NOMO-1 (cell line): ENCODE results near the gene EDAR.

Source experiments
- DNase-seq, 2 experiments: peaks; one replicate each; lab custom pipeline; 2025; ENCODE audit not compliant: unreplicated experiment in 2 of 2; lab: John Stamatoyannopoulos, UW

The EDAR gene

DNA sequence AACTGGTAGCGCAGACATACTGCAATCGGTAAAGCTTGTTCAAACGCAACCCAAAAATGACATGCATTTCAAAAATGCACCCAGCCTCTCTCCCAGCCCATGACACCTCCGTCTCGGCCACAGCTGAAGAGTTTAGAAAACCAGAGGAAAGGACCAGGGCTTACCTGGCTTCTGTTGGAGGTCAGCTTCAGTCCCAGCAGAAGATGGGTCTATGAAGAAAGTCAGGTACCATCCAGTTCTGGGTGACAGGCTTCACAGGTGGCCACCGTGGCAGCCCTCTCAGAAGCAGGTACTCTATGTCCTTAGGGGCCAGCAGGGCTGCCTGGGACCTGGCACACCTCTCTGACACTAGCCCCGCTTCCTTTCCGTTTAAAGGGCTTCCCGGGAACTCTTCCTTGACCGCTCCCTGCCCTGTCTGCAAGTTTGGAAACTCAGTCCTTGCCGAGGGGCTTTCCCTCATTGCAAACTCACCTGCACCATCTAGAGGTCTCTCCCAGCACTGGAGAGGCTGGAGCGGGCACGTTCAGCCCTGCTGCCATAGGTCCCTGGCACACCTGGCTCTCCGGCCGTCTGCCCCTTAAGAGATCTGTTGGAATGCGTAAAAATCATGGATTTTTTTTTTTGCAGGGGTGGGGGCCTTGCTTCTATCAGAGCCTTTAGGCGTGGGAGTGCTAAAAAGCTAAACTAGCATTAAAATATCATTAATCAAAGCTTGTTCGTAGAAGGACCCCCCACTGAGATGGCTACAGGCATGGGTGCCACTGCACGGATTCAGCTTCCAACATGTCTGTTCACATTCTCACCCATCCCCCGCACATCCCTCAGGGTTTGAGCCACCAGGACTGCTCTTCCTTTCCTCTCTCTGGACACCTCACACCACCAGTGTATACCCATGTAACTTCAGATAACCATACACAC, at the start of gene EDAR:
TSS of gene EDAR (minus strand) at position 425 of the 918 bp plus-strand sequence. CDS start 58,206 bp downstream, outside the sequence.
- DNase-seq: no peak

DNA sequence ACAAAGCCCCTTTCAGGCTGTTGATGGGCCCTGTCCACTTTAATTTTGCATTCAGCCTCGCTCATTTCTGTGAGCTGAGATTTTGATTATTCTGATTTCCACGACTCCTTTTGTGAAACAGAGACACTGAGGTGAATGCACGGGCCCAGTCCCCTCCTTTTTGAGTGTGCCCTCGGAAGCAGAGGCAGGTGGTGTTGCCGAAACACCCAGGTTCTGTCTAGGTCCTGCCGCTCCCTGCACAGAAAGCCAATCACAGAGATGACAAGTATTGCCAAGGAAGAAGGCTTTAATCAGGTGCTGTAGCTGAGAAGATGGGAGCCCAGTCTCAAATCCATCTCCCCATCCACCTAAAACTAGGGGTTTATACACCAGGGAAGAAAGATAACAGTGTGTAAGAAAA, 44.2 kb upstream of the EDAR start:
- no peak for DNase-seq

DNA sequence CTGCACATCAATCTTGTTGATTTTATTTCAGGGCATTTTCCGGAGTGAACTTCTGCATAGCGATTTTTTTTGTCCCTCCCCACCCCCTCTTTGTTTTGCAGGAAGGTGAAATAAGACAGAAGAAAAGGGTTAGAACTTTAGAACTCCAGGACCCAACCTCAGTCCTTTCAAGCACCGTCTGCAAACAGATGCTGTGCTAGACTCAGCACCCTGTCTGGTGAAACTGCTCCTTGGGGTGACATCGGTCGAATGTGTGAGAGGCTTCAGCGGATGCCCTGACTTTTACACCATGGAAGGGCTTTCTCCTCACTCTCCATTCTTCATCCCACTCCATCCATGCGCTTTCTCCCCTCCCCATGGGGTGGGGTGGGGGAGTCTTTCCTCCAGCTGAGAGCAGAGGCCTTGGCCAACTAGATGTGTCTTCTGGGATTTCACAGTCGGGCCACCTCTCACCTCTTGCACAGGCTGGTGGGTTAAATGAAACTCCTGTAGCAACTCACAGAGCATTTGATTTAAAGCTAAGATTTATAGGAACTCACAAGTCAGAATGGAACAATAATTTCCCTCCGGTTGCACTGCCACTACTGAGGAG, 43.3 kb upstream of the EDAR start:
- no peak for DNase-seq

GRCh38 chr2:109031476-109032228, 42.6 kb upstream of the EDAR start:
- DNase-seq: peak; percentile 83 to 90

- peak in 1 of 2 experiments; percentile 55 for DNase-seq
Observed at GRCh38 chr2:109030870-109031475, 42.0 kb upstream of the EDAR start.

- no peak for DNase-seq
Observed at GRCh38 chr2:109029490-109030201, 40.6 kb upstream of the EDAR start.

- DNase-seq: no peak
Observed at GRCh38 chr2:109028738-109029489, 39.9 kb upstream of the EDAR start.

GRCh38 chr2:109028277-109028676, 39.3 kb upstream of the EDAR start:
- DNase-seq: no peak

- no peak for DNase-seq
Observed at GRCh38 chr2:109027702-109028101, 38.7 kb upstream of the EDAR start.

GRCh38 chr2:109024477-109024876, 35.5 kb upstream of the EDAR start:
- DNase-seq: no peak

DNA sequence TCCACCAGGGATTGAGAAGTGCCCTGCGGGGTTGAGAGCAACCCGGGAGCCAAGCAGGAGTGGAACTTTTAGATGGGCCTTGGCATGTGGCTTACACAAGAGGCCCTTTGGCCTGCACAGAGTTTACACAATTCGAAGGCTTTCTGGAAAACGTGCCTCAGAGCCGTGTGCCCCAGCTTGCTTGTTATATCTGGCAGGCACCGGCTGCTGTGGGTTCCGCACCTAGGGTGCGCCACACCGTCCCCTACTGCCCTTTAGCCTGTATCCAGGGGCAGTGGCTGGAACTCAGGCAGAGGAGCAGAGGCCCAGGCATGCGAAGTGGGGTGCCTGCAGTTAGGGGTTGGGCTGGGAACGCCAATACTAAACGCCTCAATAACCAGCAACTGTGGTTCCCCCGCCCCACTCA, 32.9 kb upstream of the EDAR start:
- DNase-seq: no peak

- no peak for DNase-seq
Observed at GRCh38 chr2:109020217-109020637, 31.2 kb upstream of the EDAR start.

GRCh38 chr2:109018452-109018851, 29.4 kb upstream of the EDAR start:
- no peak for DNase-seq

DNA sequence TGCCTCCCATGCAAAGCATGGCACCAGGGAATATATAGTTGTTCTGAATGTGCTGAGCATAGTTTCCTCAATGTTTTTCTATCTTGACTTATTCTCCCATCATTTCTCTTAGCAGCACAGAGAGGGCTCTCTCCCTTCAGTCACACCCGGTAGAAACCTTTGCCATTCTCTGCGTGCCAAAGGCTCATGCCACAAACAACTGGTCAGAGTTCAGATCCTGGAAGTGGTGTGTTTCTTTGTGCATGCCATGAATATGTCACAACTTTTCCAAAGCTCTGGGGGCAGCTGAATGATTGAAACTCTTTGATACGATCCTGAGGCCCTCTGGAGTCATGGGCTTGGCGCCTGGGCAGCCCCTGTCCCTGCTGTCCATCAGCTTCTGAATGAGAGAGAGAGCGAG, 28.0 kb upstream of the EDAR start:
- DNase-seq: no peak

- no peak for DNase-seq
Observed at GRCh38 chr2:109016376-109016775, 27.4 kb upstream of the EDAR start.

- DNase-seq: no peak
Observed at GRCh38 chr2:109014476-109014875, 25.5 kb upstream of the EDAR start.

- DNase-seq: no peak
Observed at GRCh38 chr2:109013051-109013450, 24.0 kb upstream of the EDAR start.

- DNase-seq: no peak
Observed at GRCh38 chr2:109009920-109010610, 21.0 kb upstream of the EDAR start.

- no peak for DNase-seq
Observed at GRCh38 chr2:109006971-109007370, 18.0 kb upstream of the EDAR start.
